Germinal center (tissue), 1 donor: ENCODE measurements around the gene RXRB.
"Not testable (repeated sequence)": the region's sequence is repeated elsewhere in the genome, so short reads cannot be mapped to it uniquely, and the experiment has no call there.

ENCODE experiments used
- DNase-seq: peaks from one replicate; pipeline ENCODE4 v3.0.0; 2012; ENCODE audit warnings: mixed read lengths, low spot score

The RXRB gene

GRCh38 chr6:33163540-33163939, 36.9 kb downstream of the RXRB start:
- DNase-seq: no peak

- peak; percentile 90 for DNase-seq
Observed at GRCh38 chr6:33161354-33162331, 38.8 kb downstream of the RXRB start.

DNA sequence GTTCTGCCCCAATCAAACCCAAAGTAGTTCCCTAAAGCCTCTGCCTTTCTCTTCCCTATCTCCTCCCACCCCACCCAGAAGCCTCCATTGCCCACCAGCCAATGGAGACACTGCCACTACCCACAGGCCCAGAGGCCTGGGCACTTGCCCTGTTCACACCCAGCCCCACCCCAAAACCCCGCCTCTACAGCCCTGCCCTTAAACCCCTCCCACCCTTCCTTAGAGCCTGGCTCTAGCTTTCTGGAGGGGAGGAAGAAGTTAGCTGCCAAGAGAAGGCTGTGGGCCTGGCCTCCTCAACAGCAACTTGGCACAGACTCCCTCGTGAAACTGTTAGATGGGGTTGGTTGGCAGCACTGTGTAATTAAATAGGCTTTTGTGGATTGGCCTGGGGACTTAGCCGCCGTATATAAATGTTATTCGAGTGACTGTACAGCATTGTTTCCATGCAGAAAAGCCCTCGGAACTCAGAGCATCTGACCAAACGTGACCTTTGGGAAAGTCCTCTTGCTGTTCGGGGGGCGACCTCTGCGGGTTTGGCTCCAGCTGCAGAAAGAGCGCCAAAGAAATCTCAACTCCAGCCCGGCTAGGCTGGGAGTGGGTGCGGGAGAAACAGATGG, 39.6 kb downstream of the RXRB start:
- DNase-seq: no peak

DNA sequence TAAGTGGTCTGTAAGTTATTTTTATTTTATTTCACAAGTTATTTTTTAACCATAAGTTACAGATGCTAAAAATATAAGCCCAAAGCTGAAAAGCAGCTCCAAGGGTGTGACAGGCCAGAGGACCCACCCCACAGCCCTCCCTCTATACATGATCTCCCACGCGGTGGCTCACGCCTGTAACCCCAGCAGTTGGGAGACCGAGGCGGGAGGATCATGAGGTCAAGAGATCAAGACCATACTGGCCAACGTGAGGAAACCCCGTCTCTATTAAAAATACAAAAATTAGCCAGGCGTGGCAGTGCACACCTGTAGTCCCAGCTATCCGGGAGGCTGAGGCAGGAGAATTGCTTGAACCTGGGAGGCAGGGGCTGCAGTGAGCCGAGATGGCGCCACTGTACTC, 40.4 kb downstream of the RXRB start:
- DNase-seq: no peak

GRCh38 chr6:33156964-33157363, 43.5 kb downstream of the RXRB start:
- no peak for DNase-seq

GRCh38 chr6:33156561-33156960, 43.9 kb downstream of the RXRB start:
- DNase-seq: no peak

GRCh38 chr6:33154349-33154748, 46.1 kb downstream of the RXRB start:
- DNase-seq: no peak

DNA sequence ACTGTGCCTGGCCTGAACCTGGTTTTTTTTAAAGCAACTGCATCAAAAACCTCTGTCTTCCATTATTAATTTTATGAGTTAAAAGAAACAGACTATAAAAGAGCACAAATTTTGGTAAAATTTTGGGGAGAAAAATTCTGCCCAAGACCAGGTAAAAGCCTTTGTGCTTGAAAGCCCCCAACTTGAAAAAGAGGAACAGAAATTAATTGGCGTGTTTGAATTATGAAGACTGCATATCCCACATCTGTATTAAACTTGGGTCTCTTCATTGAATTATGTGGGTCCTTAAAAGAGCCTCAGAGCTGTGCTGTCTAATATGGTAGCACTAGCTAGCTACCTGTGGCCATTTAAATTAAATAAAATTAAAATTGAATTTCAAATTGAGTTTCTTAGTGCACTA, 49.4 kb downstream of the RXRB start:
- no peak for DNase-seq

DNA sequence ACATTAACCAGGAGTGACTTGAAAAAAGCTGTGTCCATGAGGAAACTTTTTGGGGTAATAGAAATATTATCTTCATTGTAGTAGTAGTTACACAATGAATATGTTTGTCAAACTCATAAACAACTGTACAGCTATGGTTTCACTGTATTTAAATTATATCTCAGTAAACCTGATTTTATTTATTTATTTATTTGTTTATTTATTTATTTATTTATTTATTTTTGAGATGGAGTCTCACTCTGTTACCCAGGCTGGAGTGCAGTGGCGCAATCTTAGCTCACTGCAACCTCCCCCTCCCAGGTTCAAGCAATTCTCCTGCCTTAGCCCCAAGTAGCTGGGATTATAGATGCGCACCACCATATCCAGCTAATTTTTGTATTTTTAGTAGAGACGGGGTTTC, 49.9 kb downstream of the RXRB start:
- not testable (repeated sequence) for DNase-seq

GRCh38 chr6:33147807-33148666, 52.4 kb downstream of the RXRB start:
- peak; percentile 18 for DNase-seq

DNA sequence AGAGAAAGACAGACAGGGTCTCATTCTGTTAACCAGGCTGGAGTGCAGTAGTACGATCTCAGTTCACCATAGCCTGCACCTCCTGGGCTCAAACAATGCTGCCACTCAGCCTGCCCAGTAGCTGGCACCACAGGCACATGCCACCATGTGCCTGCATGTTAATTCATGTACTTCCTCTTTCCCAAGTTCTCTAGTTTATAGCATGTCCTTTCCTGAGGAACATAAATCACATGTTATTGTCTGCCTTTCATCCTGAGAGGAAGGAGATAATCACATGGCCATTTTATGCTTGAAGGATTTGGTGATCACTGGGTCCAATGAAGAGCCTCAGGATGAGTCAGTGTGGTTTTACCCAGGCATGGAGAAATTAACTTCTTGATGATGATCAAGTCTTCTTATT, 56.1 kb downstream of the RXRB start:
- no peak for DNase-seq
